ENCODE measurements around the gene LNPK.

- TF ChIP-seq CTCF (IDR thresholded peaks at IDR 0.05 in 4 of 5, conservative IDR thresholded peaks at IDR 0.05 in 1 of 5) = no peak
- TF ChIP-seq POLR2A (IDR thresholded peaks at IDR 0.05) = no peak
Measured at GRCh38 chr2:175964195-175964594, 37.9 kb downstream of the LNPK start.

Data from gastrocnemius medialis (tissue), 4 donors.